HepG2 (cell line): ENCODE results near the gene GTF2F1. TPM values are rescaled to one million over a fixed set of nuclear protein-coding genes. Genes with fewer than 3 reads are reported as not detected.

Source experiments
- AGO1 ChIP-seq: fragments of 200-400 bp; formaldehyde crosslinking; IDR thresholded peaks from 2 replicates; pipeline ENCODE4 v1.6.1; 2017; ENCODE audit warnings: mild to moderate bottlenecking, low read depth, low read length, moderate library complexity; ENCODE audit not compliant: poor library complexity, severe bottlenecking
- KDM3A ChIP-seq: IDR thresholded peaks from 2 replicates; pipeline ENCODE4 v1.6.1; 2018; ENCODE audit warnings: low read depth, missing compliant biosample characterization
- MEF2D ChIP-seq: sonication (generic); formaldehyde crosslinking; IDR thresholded peaks from 2 replicates; pipeline ENCODE4 v1.5.1; 2020; ENCODE audit warnings: mild to moderate bottlenecking, missing genetic modification reagents
- ZNF230 ChIP-seq: sonication (generic); formaldehyde crosslinking; IDR thresholded peaks from 2 replicates; pipeline ENCODE4 v1.4.0; 2020; ENCODE audit warnings: mild to moderate bottlenecking, missing genetic modification reagents
- polyA plus RNA-seq, 8 experiments: library from polyadenylated mRNA; depleted of rRNA in 3 of 8; stranded (reverse) in 7 of 8; unstranded in 1 of 8; fragments of >200 nt; fragmentation: Illumina TruSeq in 4 of 8; extraction: Trizol in 4 of 8; gene quantifications; 2 replicates each; pipeline versions ENCODE4 v1.2.1 to v1.2.3, GENCODE V29; 2011 to 2016; ENCODE audit warnings: low read depth in 4 of 8, missing spikeins in 1 of 8, mixed read lengths in 1 of 8; ENCODE audit not compliant: insufficient read depth in 1 of 8
- total RNA-seq, 5 experiments: library from RNA; depleted of rRNA; stranded (reverse); fragments of >200 nt; fragmentation: Illumina TruSeq; extraction: Trizol; gene quantifications; 2 replicates each; pipeline ENCODE4 v1.2.3, GENCODE V29; 2016; ENCODE audit warnings: low read depth in 1 of 5
- TF ChIP-seq, protein P1 (sequence below): sonication (generic); formaldehyde crosslinking; IDR thresholded peaks from 2 replicates; pipeline ENCODE4 v1.4.0; 2020; ENCODE audit warnings: missing genetic modification reagents, borderline replicate concordance
- TF ChIP-seq, protein P2 (sequence below): sonication (generic); formaldehyde crosslinking; IDR thresholded peaks from one replicate; pipeline ENCODE4 v1.5.1; 2020; ENCODE audit warnings: mild to moderate bottlenecking, missing genetic modification reagents; ENCODE audit errors: not compliant biosample characterization
- TF ChIP-seq, protein P3 (sequence below), 2 experiments: fragments of 450-650 bp in 1 of 2; sonication (generic) in 1 of 2; formaldehyde crosslinking in 1 of 2; IDR thresholded peaks; 2 replicates each; pipeline versions ENCODE4 v1.6.1 to v1.8.0; 2016 to 2022; ENCODE audit warnings: antibody characterized with exemption in 1 of 2, mild to moderate bottlenecking in 1 of 2, missing genetic modification reagents in 1 of 2

The GTF2F1 gene
- total and polyA plus RNA-seq, 2 of the 13 experiments (the other 11 are each of a cell fraction or from before 2014, with no cell fraction given), result 27.8 to 34.1 TPM

DNA sequence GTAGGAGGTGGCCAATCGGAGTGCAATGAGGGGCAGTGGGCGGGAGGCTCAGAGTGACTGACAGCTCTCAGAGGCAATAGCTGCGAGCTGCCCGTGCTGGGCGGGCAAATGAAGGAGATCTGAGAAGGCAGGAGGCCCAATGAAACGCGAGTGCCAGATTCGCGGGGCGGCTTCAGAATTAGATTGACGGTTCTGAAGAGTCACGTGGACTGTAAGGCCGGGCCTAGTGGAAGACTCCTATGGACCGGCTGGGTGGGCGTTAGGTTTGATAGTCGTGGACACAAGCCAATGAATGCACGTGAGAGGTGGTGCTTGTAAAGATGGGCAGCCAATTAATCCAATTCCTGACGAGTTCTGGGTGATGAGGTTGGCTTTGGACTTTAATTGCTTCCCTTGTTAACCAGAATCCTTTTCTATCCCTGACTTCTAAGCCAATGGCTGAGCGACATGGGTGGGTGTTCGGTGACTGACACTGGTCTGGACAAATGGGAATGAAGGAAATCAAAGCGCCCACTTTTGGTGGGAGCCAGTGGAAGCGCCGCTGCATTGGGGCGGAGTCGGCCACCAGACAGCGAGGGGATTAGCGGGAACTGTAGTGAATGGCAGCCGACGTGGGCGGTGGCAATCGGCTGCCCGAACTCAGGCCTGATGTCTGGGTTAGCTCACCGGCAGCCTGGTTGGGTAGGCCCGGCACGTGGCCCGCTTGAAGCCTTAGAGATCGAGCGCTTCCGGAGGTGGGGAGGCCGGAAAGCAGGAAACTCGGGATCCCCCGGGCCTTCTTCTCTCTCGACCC is 32.2 kb upstream of the GTF2F1 start (continued):
- TF ChIP-seq, protein P1, sequence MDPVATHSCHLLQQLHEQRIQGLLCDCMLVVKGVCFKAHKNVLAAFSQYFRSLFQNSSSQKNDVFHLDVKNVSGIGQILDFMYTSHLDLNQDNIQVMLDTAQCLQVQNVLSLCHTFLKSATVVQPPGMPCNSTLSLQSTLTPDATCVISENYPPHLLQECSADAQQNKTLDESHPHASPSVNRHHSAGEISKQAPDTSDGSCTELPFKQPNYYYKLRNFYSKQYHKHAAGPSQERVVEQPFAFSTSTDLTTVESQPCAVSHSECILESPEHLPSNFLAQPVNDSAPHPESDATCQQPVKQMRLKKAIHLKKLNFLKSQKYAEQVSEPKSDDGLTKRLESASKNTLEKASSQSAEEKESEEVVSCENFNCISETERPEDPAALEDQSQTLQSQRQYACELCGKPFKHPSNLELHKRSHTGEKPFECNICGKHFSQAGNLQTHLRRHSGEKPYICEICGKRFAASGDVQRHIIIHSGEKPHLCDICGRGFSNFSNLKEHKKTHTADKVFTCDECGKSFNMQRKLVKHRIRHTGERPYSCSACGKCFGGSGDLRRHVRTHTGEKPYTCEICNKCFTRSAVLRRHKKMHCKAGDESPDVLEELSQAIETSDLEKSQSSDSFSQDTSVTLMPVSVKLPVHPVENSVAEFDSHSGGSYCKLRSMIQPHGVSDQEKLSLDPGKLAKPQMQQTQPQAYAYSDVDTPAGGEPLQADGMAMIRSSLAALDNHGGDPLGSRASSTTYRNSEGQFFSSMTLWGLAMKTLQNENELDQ (CRISPR knock-in tag), result no peak
- TF ChIP-seq MEF2D (CRISPR knock-in tag) (no peak; the same call in 1 of the 2 replicates), AGO1 (no peak), KDM3A (CRISPR knock-in tag) (no peak), ZNF230 (no peak; the same call in 1 of the 2 replicates)
- TF ChIP-seq, protein P2, sequence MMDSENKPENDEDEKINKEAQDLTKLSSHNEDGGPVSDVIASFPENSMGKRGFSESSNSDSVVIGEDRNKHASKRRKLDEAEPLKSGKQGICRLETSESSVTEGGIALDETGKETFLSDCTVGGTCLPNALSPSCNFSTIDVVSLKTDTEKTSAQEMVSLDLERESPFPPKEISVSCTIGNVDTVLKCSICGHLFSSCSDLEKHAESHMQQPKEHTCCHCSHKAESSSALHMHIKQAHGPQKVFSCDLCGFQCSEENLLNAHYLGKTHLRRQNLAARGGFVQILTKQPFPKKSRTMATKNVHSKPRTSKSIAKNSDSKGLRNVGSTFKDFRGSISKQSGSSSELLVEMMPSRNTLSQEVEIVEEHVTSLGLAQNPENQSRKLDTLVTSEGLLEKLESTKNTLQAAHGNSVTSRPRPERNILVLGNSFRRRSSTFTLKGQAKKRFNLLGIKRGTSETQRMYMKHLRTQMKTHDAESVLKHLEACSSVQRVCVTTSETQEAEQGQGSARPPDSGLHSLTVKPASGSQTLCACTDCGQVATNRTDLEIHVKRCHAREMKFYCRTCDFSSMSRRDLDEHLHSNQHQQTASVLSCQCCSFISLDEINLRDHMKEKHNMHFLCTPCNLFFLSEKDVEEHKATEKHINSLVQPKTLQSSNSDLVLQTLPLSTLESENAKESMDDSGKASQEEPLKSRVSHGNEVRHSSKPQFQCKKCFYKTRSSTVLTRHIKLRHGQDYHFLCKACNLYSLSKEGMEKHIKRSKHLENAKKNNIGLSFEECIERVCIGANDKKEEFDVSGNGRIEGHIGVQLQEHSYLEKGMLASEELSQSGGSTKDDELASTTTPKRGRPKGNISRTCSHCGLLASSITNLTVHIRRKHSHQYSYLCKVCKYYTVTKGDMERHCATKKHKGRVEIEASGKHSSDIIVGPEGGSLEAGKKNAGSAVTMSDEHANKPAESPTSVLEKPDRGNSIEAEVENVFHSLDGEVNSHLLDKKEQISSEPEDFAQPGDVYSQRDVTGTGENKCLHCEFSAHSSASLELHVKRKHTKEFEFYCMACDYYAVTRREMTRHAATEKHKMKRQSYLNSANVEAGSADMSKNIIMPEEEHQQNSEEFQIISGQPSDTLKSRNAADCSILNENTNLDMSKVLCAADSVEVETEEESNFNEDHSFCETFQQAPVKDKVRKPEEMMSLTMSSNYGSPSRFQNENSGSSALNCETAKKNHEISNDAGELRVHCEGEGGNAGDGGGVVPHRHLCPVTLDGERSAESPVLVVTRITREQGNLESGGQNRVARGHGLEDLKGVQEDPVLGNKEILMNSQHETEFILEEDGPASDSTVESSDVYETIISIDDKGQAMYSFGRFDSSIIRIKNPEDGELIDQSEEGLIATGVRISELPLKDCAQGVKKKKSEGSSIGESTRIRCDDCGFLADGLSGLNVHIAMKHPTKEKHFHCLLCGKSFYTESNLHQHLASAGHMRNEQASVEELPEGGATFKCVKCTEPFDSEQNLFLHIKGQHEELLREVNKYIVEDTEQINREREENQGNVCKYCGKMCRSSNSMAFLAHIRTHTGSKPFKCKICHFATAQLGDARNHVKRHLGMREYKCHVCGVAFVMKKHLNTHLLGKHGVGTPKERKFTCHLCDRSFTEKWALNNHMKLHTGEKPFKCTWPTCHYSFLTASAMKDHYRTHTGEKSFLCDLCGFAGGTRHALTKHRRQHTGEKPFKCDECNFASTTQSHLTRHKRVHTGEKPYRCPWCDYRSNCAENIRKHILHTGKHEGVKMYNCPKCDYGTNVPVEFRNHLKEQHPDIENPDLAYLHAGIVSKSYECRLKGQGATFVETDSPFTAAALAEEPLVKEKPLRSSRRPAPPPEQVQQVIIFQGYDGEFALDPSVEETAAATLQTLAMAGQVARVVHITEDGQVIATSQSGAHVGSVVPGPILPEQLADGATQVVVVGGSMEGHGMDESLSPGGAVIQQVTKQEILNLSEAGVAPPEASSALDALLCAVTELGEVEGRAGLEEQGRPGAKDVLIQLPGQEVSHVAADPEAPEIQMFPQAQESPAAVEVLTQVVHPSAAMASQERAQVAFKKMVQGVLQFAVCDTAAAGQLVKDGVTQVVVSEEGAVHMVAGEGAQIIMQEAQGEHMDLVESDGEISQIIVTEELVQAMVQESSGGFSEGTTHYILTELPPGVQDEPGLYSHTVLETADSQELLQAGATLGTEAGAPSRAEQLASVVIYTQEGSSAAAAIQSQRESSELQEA (CRISPR knock-in tag), result peak; percentile 55
- TF ChIP-seq, protein P3, sequence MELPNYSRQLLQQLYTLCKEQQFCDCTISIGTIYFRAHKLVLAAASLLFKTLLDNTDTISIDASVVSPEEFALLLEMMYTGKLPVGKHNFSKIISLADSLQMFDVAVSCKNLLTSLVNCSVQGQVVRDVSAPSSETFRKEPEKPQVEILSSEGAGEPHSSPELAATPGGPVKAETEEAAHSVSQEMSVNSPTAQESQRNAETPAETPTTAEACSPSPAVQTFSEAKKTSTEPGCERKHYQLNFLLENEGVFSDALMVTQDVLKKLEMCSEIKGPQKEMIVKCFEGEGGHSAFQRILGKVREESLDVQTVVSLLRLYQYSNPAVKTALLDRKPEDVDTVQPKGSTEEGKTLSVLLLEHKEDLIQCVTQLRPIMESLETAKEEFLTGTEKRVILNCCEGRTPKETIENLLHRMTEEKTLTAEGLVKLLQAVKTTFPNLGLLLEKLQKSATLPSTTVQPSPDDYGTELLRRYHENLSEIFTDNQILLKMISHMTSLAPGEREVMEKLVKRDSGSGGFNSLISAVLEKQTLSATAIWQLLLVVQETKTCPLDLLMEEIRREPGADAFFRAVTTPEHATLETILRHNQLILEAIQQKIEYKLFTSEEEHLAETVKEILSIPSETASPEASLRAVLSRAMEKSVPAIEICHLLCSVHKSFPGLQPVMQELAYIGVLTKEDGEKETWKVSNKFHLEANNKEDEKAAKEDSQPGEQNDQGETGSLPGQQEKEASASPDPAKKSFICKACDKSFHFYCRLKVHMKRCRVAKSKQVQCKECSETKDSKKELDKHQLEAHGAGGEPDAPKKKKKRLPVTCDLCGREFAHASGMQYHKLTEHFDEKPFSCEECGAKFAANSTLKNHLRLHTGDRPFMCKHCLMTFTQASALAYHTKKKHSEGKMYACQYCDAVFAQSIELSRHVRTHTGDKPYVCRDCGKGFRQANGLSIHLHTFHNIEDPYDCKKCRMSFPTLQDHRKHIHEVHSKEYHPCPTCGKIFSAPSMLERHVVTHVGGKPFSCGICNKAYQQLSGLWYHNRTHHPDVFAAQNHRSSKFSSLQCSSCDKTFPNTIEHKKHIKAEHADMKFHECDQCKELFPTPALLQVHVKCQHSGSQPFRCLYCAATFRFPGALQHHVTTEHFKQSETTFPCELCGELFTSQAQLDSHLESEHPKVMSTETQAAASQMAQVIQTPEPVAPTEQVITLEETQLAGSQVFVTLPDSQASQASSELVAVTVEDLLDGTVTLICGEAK (IDR thresholded peaks at IDR 0.05), result no peak
- TF ChIP-seq, protein P3 (CRISPR knock-in tag; IDR thresholded peaks at IDR 0.05), result peak; percentile 86
